GM23248 (cell line): ENCODE measurements around the gene TLL1.

ENCODE experiments used
- EZH2 ChIP-seq: fragments of 200-600 bp; sonication (generic); IDR thresholded peaks from 2 replicates; pipeline ENCODE4 v1.6.1; 2018; ENCODE audit warnings: antibody characterized with exemption, mild to moderate bottlenecking; ENCODE audit not compliant: insufficient read depth, poor library complexity, severe bottlenecking
- EZH2phosphoT487 ChIP-seq: fragments of 200-600 bp; sonication (generic); IDR thresholded peaks from 2 replicates; pipeline ENCODE4 v1.6.1; 2018; ENCODE audit warnings: antibody characterized with exemption, moderate library complexity, mild to moderate bottlenecking, low read depth; ENCODE audit not compliant: insufficient read depth

DNA sequence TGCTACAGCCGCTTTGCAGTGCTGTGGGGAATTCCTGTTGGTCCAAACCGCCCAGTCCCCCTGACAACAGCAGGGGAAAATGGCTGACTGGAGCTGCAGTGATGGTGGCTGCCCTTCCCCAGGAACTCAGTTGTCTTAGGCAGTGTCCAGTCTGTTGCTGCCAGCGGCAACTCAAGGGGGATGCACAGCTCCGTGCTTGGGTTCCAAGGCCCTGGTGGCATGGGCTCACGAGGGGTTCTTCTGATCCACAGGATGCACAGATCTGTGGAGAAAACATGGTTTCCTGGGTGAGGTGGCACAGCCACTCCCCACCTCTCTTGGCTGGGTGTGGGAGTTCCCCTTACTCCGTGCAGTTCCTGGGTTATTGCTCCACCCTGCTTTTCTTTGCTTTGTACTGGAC lies 261.2 kb downstream of the TLL1 start:
- TF ChIP-seq EZH2 (no peak), EZH2phosphoT487 (no peak)
